RWPE1 (cell line): Measurements from ENCODE around the gene LRFN5.

ENCODE experiments used
- CTCF ChIA-PET: fragments of 350-600 bp; sonication (Branson Sonifier 250); formaldehyde crosslinking; extraction: SDS; loops from one replicate; lab custom pipeline; 2021; lab: Yijun Ruan, JAX
- POLR2A ChIA-PET: fragments of 400-600 bp; formaldehyde crosslinking; extraction: SDS; loops from one replicate; lab custom pipeline; 2020; ENCODE audit warnings: antibody characterized with exemption; ENCODE audit not compliant: low non-redundant PET; lab: Yijun Ruan, JAX
- DNase-seq: peaks from one replicate; pipeline ENCODE4 v3.0.0; 2012; ENCODE audit warnings: low spot score
- H3K27ac ChIP-seq: fragments of 450-650 bp; 2 replicates; pipeline ENCODE4 v1.5.1; 2017
- TF ChIP-seq, protein P1 (sequence below): fragments of 450-650 bp; conservative IDR thresholded peaks from 2 replicates; pipeline ENCODE4 v1.5.1; 2017; ENCODE audit warnings: low read depth, mild to moderate bottlenecking

Gene LRFN5

DNA sequence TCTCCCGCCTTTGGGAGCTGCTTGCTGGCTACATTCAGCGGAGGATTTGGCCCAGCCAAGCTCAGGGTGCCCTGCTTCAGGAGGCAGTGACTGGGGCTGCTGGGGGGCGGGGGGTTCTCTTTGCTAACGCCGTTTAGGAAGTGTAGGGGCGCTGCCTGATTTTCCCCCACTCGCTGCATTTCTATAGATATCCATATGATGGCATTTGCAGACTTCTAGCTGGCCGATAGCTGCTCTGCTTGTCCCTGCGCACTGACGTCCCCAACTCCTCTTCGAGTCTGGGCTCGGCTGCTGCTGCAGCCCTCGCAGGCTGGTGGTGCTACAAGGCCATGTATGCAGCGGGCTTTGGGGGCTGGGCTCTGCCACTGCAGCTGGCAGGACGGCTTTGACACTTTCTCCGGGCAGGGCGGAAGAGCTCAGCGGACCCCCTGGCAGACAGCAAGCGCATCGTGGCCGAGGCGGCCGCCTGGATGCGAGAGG is 3.1 kb downstream of the LRFN5 start:
- H3K27ac ChIP-seq, result no peak overlapping the region
- ChIA-PET POLR2A (no interaction called here), CTCF (interaction anchor here (0.6 to 2.2 kb wide), 2 partner anchors 9 to 10 kb away, joined by 3 to 11 read pairs; no protein-coding TSS in a partner anchor)
- no peak for DNase-seq
- TF ChIP-seq, protein P1, sequence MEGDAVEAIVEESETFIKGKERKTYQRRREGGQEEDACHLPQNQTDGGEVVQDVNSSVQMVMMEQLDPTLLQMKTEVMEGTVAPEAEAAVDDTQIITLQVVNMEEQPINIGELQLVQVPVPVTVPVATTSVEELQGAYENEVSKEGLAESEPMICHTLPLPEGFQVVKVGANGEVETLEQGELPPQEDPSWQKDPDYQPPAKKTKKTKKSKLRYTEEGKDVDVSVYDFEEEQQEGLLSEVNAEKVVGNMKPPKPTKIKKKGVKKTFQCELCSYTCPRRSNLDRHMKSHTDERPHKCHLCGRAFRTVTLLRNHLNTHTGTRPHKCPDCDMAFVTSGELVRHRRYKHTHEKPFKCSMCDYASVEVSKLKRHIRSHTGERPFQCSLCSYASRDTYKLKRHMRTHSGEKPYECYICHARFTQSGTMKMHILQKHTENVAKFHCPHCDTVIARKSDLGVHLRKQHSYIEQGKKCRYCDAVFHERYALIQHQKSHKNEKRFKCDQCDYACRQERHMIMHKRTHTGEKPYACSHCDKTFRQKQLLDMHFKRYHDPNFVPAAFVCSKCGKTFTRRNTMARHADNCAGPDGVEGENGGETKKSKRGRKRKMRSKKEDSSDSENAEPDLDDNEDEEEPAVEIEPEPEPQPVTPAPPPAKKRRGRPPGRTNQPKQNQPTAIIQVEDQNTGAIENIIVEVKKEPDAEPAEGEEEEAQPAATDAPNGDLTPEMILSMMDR, result no peak

DNA sequence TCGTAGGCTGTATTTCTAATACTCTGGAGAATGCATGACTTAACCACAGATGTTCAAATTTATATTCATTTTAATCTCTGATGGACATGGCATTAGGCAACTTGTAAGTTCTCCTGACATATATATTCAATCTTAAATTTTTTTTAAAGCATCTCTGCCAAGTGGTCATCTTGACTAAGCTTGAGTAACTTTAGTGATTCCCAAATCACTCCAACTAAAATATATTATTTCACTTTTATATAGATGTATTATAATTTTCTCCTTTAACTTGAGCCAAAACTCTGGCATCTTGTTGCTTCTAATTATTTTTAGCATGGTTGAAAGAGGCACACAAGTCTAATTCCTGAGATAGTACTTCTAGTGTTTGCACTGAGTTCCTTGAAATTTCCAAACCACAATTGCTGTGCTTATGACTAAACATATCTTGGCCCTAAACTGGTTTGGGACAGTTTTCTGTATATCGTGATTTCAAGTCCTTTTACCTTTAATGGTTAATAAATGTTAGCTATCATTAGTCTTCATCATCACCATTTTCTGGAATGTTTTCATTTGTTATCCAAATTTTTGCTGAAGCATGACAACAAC is 8.4 kb downstream of the LRFN5 start:
- ChIA-PET POLR2A (no interaction called here), CTCF (no interaction called here)
- TF ChIP-seq, protein P1, result no peak
- H3K27ac ChIP-seq, result no peak overlapping the region
- no peak for DNase-seq

DNA sequence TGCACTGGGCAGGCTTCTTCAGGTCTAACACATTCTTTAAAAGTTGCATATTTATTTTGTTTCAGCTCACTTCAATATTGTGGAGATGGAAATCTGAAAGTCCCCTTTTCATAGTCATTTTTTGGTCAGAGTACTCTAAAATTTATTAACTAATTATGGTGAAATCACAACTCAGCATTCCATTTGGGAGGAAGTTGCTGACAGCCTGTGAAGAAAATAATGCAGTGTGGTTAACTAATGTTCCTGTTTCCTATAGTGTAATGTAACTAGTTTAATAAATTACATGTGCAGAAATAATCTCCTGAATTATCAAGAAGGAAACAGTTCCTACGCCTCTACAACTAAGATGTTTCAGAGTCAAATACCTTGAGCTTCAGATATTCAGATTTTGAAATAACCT is 17.1 kb downstream of the LRFN5 start:
- H3K27ac ChIP-seq, result no peak overlapping the region
- TF ChIP-seq, protein P1, result no peak
- ChIA-PET POLR2A (no interaction called here), CTCF (interaction anchor here (0.6 kb wide), 2 partner anchors 105 to 1015 kb away, joined by 3 read pairs; no protein-coding TSS in a partner anchor)
- no peak for DNase-seq

DNA sequence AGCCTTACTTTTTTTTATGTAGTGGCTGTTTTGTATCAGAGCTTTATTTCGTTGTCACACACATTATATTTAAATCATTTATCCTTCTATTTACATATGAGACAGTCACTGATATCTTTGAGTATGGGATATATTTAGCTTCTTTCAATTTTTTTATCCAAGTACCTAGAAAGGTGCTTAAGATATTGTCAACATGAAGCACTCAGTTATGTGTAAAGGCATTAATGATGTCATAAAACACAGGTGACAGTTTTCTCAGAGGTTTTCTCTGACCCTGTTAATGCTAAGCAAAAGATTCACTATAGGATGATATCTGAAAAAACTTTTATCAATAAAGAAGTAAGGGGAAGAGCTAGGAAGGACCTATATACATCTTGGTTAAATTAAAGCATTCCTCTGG is 23.2 kb downstream of the LRFN5 start:
- TF ChIP-seq, protein P1, result no peak
- ChIA-PET CTCF (no interaction called here), POLR2A (no interaction called here)
- no peak for DNase-seq
- H3K27ac ChIP-seq, result no peak overlapping the region

DNA sequence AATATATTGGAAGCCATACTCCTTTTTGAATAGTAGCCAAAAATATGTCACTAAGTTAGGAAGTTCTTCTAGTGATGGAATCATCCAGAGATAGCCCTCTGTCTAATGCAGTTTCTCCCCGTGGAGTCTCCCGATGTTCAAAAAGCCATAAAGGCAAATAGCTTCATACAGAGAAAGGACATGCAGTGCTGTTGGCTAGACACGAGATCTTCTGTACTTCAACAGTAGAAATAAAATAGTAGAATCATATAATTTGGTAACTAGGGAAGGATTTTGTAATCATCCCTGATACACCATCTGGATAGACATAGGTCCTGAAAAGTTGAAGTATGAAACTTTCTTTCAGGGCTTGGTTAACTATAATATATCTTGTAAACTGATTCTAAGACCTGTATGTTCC is 27.6 kb downstream of the LRFN5 start:
- ChIA-PET CTCF (no interaction called here), POLR2A (no interaction called here)
- TF ChIP-seq, protein P1, result no peak
- no peak overlapping the region for H3K27ac ChIP-seq
- DNase-seq, result no peak

DNA sequence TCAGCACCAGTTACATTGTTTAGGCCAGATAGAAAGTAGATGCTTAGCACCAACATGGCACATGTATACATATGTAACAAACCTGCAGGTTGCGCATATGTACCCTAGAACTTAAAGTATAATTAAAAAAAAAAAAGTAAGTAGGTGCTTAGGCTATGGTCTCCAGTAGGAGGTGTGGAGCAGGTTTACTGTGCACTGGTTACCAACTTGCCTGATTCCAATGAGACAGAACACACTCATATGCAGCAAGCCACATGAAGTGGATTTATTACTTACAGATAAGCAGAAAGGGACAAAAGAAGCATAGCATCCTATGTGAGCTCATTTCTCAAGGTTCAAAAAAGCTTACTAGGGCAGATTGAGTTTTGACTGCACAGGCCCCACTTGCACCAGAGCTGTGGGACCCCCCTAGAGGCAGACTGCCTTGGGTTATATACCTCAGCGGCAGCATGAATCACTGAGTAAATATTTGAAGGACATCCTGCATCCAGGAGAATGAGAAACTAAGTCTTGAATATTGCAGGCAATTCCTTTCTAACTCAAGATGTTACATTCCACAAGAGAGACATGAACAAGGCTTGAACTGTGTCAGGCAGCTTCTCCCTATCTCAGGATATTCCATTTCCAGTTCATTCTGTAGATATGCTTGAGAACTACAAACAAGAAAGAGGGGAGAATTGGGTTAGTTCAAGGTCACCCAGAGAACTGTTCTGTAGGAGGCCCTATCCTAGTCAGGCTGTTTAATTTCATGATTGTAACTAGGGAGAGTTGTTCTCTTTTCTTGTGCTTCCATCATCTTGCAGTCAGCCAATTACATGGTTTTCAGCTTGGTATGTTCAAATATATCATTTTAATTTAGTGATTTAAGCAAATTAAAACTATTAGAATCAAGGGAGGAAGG is 30.1 kb downstream of the LRFN5 start:
- ChIA-PET POLR2A (no interaction called here), CTCF (no interaction called here)
- TF ChIP-seq, protein P1, result no peak
- H3K27ac ChIP-seq, result no peak overlapping the region
- DNase-seq, result no peak
